Ovary (tissue), 3 donors: ENCODE data around the gene ACACB.

Source experiments
- POLR2A ChIP-seq: fragments of 450-650 bp; IDR thresholded peaks from one replicate; pipeline ENCODE4 v1.6.1; 2017; ENCODE audit warnings: antibody characterized with exemption, mild to moderate bottlenecking, moderate library complexity
- TF ChIP-seq, protein P1 (sequence below), 3 donors: fragments of 450-650 bp in 2 of 3; fragments of 200-600 bp in 1 of 3; IDR thresholded peaks; one replicate each; pipeline versions ENCODE4 v1.5.1 to v1.8.0; 2016 to 2022; ENCODE audit warnings: antibody characterized with exemption in 3 of 3, mild to moderate bottlenecking in 1 of 3
- donor health status: DM: no; HTN: no; CAD: no.

- TF ChIP-seq, protein P1, sequence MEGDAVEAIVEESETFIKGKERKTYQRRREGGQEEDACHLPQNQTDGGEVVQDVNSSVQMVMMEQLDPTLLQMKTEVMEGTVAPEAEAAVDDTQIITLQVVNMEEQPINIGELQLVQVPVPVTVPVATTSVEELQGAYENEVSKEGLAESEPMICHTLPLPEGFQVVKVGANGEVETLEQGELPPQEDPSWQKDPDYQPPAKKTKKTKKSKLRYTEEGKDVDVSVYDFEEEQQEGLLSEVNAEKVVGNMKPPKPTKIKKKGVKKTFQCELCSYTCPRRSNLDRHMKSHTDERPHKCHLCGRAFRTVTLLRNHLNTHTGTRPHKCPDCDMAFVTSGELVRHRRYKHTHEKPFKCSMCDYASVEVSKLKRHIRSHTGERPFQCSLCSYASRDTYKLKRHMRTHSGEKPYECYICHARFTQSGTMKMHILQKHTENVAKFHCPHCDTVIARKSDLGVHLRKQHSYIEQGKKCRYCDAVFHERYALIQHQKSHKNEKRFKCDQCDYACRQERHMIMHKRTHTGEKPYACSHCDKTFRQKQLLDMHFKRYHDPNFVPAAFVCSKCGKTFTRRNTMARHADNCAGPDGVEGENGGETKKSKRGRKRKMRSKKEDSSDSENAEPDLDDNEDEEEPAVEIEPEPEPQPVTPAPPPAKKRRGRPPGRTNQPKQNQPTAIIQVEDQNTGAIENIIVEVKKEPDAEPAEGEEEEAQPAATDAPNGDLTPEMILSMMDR (IDR thresholded peaks at IDR 0.05), result no peak
- no peak for TF ChIP-seq POLR2A
These were observed 23.4 kb downstream of the ACACB start for GRCh38 chr12:109139791-109140190.
